ENCODE measurements around the gene FAM20C.

The FAM20C gene

GRCh38 chr7:154096-154799, 38.1 kb upstream of the FAM20C start:
- H3K36me3 Mint-ChIP-seq (ENCODE audit: low read depth) = no peaks in the 10 kb centered on the region
- H3K4me3 Mint-ChIP-seq = no peak overlapping the region
- H3K27ac Mint-ChIP-seq = no peak overlapping the region
- no peaks in the 10 kb centered on the region for H3K9me3 Mint-ChIP-seq
- peaks cover 6% of the 10 kb centered on the region for H3K4me1 Mint-ChIP-seq (ENCODE audit: low read depth)
- H3K27me3 Mint-ChIP-seq (ENCODE audit: low read depth) = no peaks in the 10 kb centered on the region

- Mint-ChIP-seq H3K4me1 (ENCODE audit: low read depth) (no peaks in the 10 kb centered on the region), H3K4me3 (no peak overlapping the region), H3K27me3 (ENCODE audit: low read depth) (no peaks in the 10 kb centered on the region), H3K27ac (no peak overlapping the region), H3K36me3 (ENCODE audit: low read depth) (no peaks in the 10 kb centered on the region), H3K9me3 (no peaks in the 10 kb centered on the region)
Observed at GRCh38 chr7:155469-155900, 36.9 kb upstream of the FAM20C start.

- H3K27ac Mint-ChIP-seq = no peak overlapping the region
- H3K9me3 Mint-ChIP-seq = no peaks in the 10 kb centered on the region
- no peaks in the 10 kb centered on the region for H3K36me3 Mint-ChIP-seq (ENCODE audit: low read depth)
- H3K27me3 Mint-ChIP-seq (ENCODE audit: low read depth) = no peaks in the 10 kb centered on the region
- H3K4me1 Mint-ChIP-seq (ENCODE audit: low read depth) = no peaks in the 10 kb centered on the region
- no peak overlapping the region for H3K4me3 Mint-ChIP-seq
Observed at GRCh38 chr7:156111-157007, 36.0 kb upstream of the FAM20C start.

- Mint-ChIP-seq H3K9me3 (no peaks in the 10 kb centered on the region), H3K4me1 (ENCODE audit: low read depth) (no peaks in the 10 kb centered on the region), H3K36me3 (ENCODE audit: low read depth) (no peaks in the 10 kb centered on the region), H3K27ac (no peak overlapping the region), H3K27me3 (ENCODE audit: low read depth) (no peaks in the 10 kb centered on the region), H3K4me3 (no peak overlapping the region)
Observed at GRCh38 chr7:157008-157310, 35.4 kb upstream of the FAM20C start.

GRCh38 chr7:157771-158625, 34.4 kb upstream of the FAM20C start:
- no peak overlapping the region for H3K27ac Mint-ChIP-seq
- no peaks in the 10 kb centered on the region for H3K4me1 Mint-ChIP-seq (ENCODE audit: low read depth)
- no peaks in the 10 kb centered on the region for H3K36me3 Mint-ChIP-seq (ENCODE audit: low read depth)
- H3K9me3 Mint-ChIP-seq = no peaks in the 10 kb centered on the region
- no peak overlapping the region for H3K4me3 Mint-ChIP-seq
- no peaks in the 10 kb centered on the region for H3K27me3 Mint-ChIP-seq (ENCODE audit: low read depth)

- no peaks in the 10 kb centered on the region for H3K4me1 Mint-ChIP-seq (ENCODE audit: low read depth)
- H3K27me3 Mint-ChIP-seq (ENCODE audit: low read depth) = no peaks in the 10 kb centered on the region
- no peak overlapping the region for H3K4me3 Mint-ChIP-seq
- H3K27ac Mint-ChIP-seq = no peak overlapping the region
- H3K36me3 Mint-ChIP-seq (ENCODE audit: low read depth) = no peaks in the 10 kb centered on the region
- no peaks in the 10 kb centered on the region for H3K9me3 Mint-ChIP-seq
Observed at GRCh38 chr7:158771-159170, 33.6 kb upstream of the FAM20C start.

GRCh38 chr7:159370-160270, 32.8 kb upstream of the FAM20C start:
- Mint-ChIP-seq H3K4me3 (no peak overlapping the region), H3K27me3 (ENCODE audit: low read depth) (no peaks in the 10 kb centered on the region), H3K27ac (no peak overlapping the region), H3K4me1 (ENCODE audit: low read depth) (no peaks in the 10 kb centered on the region), H3K36me3 (ENCODE audit: low read depth) (no peaks in the 10 kb centered on the region), H3K9me3 (no peaks in the 10 kb centered on the region)

- Mint-ChIP-seq H3K27me3 (ENCODE audit: low read depth) (no peaks in the 10 kb centered on the region), H3K4me1 (ENCODE audit: low read depth) (no peaks in the 10 kb centered on the region), H3K36me3 (ENCODE audit: low read depth) (no peaks in the 10 kb centered on the region), H3K9me3 (no peaks in the 10 kb centered on the region), H3K27ac (no peak overlapping the region), H3K4me3 (no peak overlapping the region)
Observed at GRCh38 chr7:160958-161725, 31.2 kb upstream of the FAM20C start.

GRCh38 chr7:162632-163297, 29.6 kb upstream of the FAM20C start:
- no peak overlapping the region for H3K27ac Mint-ChIP-seq
- H3K27me3 Mint-ChIP-seq (ENCODE audit: low read depth) = no peaks in the 10 kb centered on the region

GRCh38 chr7:163298-163695, 29.1 kb upstream of the FAM20C start:
- Mint-ChIP-seq H3K36me3 (ENCODE audit: low read depth) (no peaks in the 10 kb centered on the region), H3K9me3 (no peaks in the 10 kb centered on the region), H3K4me1 (ENCODE audit: low read depth) (no peaks in the 10 kb centered on the region), H3K27ac (no peak overlapping the region), H3K4me3 (no peak overlapping the region), H3K27me3 (ENCODE audit: low read depth) (no peaks in the 10 kb centered on the region)

More at GRCh38 chr7:162632-163297, 29.6 kb upstream of the FAM20C start:
- no peaks in the 10 kb centered on the region for H3K4me1 Mint-ChIP-seq (ENCODE audit: low read depth)
- no peak overlapping the region for H3K4me3 Mint-ChIP-seq
- no peaks in the 10 kb centered on the region for H3K9me3 Mint-ChIP-seq
- H3K36me3 Mint-ChIP-seq (ENCODE audit: low read depth) = no peaks in the 10 kb centered on the region

- no peaks in the 10 kb centered on the region for H3K36me3 Mint-ChIP-seq (ENCODE audit: low read depth)
- H3K27me3 Mint-ChIP-seq (ENCODE audit: low read depth) = no peaks in the 10 kb centered on the region
- no peak overlapping the region for H3K4me3 Mint-ChIP-seq
- no peaks in the 10 kb centered on the region for H3K9me3 Mint-ChIP-seq
- H3K4me1 Mint-ChIP-seq (ENCODE audit: low read depth) = no peaks in the 10 kb centered on the region
- H3K27ac Mint-ChIP-seq = no peak overlapping the region
Observed at GRCh38 chr7:163971-164881, 28.1 kb upstream of the FAM20C start.

All from T-helper 1 cell treated with Interleukin-12 subunit alpha and Interleukin-12 subunit beta and Interleukin-4 antibody, amounts not matched to agents 30 μg/mL and 1 μg/mL, for 36 hours (primary cell).